Mesendoderm (in vitro differentiated cells): ENCODE results near the gene LGR4.

Source experiments
- DNase-seq: peaks from one replicate; pipeline ENCODE4 v3.0.0; 2013
- H2AK5ac ChIP-seq: 2 replicates; pipeline ENCODE4 v1.6.1; 2013; ENCODE audit warnings: low read length, inconsistent platforms
- H2BK120ac ChIP-seq: 2 replicates; pipeline ENCODE4 v1.6.1; 2013; ENCODE audit warnings: low read depth, mild to moderate bottlenecking, low read length, moderate library complexity, mixed read lengths
- H2BK15ac ChIP-seq: replicated peaks from 2 replicates; pipeline ENCODE4 v1.6.1; 2013; ENCODE audit warnings: low read depth, mild to moderate bottlenecking, moderate library complexity
- H2BK5ac ChIP-seq: 2 replicates; pipeline ENCODE4 v1.6.1; 2013; ENCODE audit warnings: low read length, inconsistent platforms
- H3K18ac ChIP-seq: 2 replicates; pipeline ENCODE4 v1.6.1; 2013; ENCODE audit warnings: mild to moderate bottlenecking, low read length, mixed read lengths
- H3K23ac ChIP-seq: one replicate; pipeline ENCODE4 v1.6.1; 2013; ENCODE audit warnings: low read length
- H3K27ac ChIP-seq: 2 replicates; pipeline ENCODE4 v1.5.1; 2013; ENCODE audit warnings: low read depth, mild to moderate bottlenecking, inconsistent platforms, low read length, moderate library complexity
- H3K27me3 ChIP-seq: 2 replicates; pipeline ENCODE4 v1.6.1; 2013; ENCODE audit warnings: low read length, control low read depth, mild to moderate bottlenecking, inconsistent platforms; ENCODE audit not compliant: insufficient read depth, poor library complexity
- H3K36me3 ChIP-seq: 2 replicates; pipeline ENCODE4 v1.6.1; 2013; ENCODE audit warnings: low read length, inconsistent platforms; ENCODE audit not compliant: control insufficient read depth, insufficient read depth
- H3K4ac ChIP-seq: one replicate; pipeline ENCODE4 v1.6.1; 2013; ENCODE audit warnings: low read depth, mild to moderate bottlenecking, low read length, moderate library complexity
- H3K4me1 ChIP-seq: 2 replicates; pipeline ENCODE4 v1.6.1; 2013; ENCODE audit warnings: low read depth, low read length, inconsistent platforms; ENCODE audit not compliant: control insufficient read depth
- H3K4me2 ChIP-seq: 2 replicates; pipeline ENCODE4 v1.6.1; 2013; ENCODE audit warnings: low read length
- H3K4me3 ChIP-seq: 2 replicates; pipeline ENCODE4 v1.5.1; 2013; ENCODE audit warnings: mild to moderate bottlenecking, low read length
- H3K56ac ChIP-seq: one replicate; pipeline ENCODE4 v1.6.1; 2013; ENCODE audit warnings: low read length
- H3K79me1 ChIP-seq: 2 replicates; pipeline ENCODE4 v1.6.1; 2013; ENCODE audit warnings: low read length, inconsistent platforms
- H3K79me2 ChIP-seq: 2 replicates; pipeline ENCODE4 v1.6.1; 2013; ENCODE audit warnings: mild to moderate bottlenecking, low read length; ENCODE audit not compliant: control insufficient read depth, insufficient read depth
- H3K9ac ChIP-seq: 2 replicates; pipeline ENCODE4 v1.6.1; 2013; ENCODE audit warnings: low read length, inconsistent platforms
- H4K5ac ChIP-seq: one replicate; pipeline ENCODE4 v1.6.1; 2013; ENCODE audit warnings: low read length
- H4K8ac ChIP-seq: one replicate; pipeline ENCODE4 v1.6.1; 2013; ENCODE audit warnings: low read depth, mild to moderate bottlenecking, control low read depth, low read length, moderate library complexity
- WGBS: extraction: QIAGEN DNeasy Blood & Tissue Kit; methylation state at CpG from one replicate; pipeline ENCODE4 v1.1.7; 2013; ENCODE audit warnings: low lambda C conversion rate, missing lambda C conversion rate; ENCODE audit not compliant: insufficient coverage; ENCODE audit errors: extremely low coverage; 5-methylcytosine and 5-hydroxymethylcytosine counted together

LGR4 gene

GRCh38 chr11:27460158-27460978, 12.2 kb downstream of the LGR4 start:
- H2BK15ac ChIP-seq, result no peak overlapping the region
- H3K18ac ChIP-seq, result peak overlapping the region; percentile 42
- H2BK120ac ChIP-seq, result no peak overlapping the region
- no peak overlapping the region for H3K56ac ChIP-seq
- H4K8ac ChIP-seq, result no peak overlapping the region
- no peak for DNase-seq
- no peak overlapping the region for H4K5ac ChIP-seq
- no peaks in the 10 kb centered on the region for H3K4me1 ChIP-seq
- no peak overlapping the region for H3K9ac ChIP-seq
- H3K27me3 ChIP-seq, result no peaks in the 10 kb centered on the region
- H2BK5ac ChIP-seq, result no peak overlapping the region
- peaks cover 31% of the 10 kb centered on the region for H3K79me2 ChIP-seq
- H3K36me3 ChIP-seq, result no peaks in the 10 kb centered on the region
- H3K4me2 ChIP-seq, result no peak overlapping the region
- H3K27ac ChIP-seq, result no peak overlapping the region
- WGBS, result no CpG with 5 or more reads among the region's 5 CpGs
- no peak overlapping the region for H2AK5ac ChIP-seq
- H3K79me1 ChIP-seq, result peaks cover 13% of the 10 kb centered on the region
- H3K4ac ChIP-seq, result no peak overlapping the region
- H3K4me3 ChIP-seq, result no peak overlapping the region
- H3K23ac ChIP-seq, result no peak overlapping the region

- Histone ChIP-seq H3K36me3 (no peaks in the 10 kb centered on the region), H2BK120ac (no peak overlapping the region), H3K4me2 (no peak overlapping the region), H3K79me2 (peaks cover 32% of the 10 kb centered on the region), H3K27me3 (no peaks in the 10 kb centered on the region), H3K4me1 (no peaks in the 10 kb centered on the region), H3K27ac (no peak overlapping the region), H4K5ac (no peak overlapping the region), H3K56ac (no peak overlapping the region), H3K4me3 (no peak overlapping the region), H2BK15ac (no peak overlapping the region), H2AK5ac (no peak overlapping the region), H3K4ac (no peak overlapping the region), H3K9ac (no peak overlapping the region), H4K8ac (no peak overlapping the region), H3K79me1 (peaks cover 15% of the 10 kb centered on the region), H3K18ac (no peak overlapping the region), H2BK5ac (no peak overlapping the region), H3K23ac (no peak overlapping the region)
- peak; percentile 76 for DNase-seq
- whole genome bisulfite sequencing, result no CpG with 5 or more reads among the region's 6 CpGs
These were observed 13.4 kb downstream of the LGR4 start for GRCh38 chr11:27459191-27459590.

- Histone ChIP-seq H3K4ac (no peak overlapping the region), H3K36me3 (no peaks in the 10 kb centered on the region), H3K27ac (no peak overlapping the region), H3K4me3 (no peak overlapping the region), H3K4me2 (no peak overlapping the region), H4K5ac (no peak overlapping the region), H2AK5ac (no peak overlapping the region), H3K4me1 (no peaks in the 10 kb centered on the region), H2BK5ac (no peak overlapping the region), H4K8ac (no peak overlapping the region), H2BK15ac (no peak overlapping the region), H3K79me1 (peaks cover 15% of the 10 kb centered on the region), H3K9ac (no peak overlapping the region), H3K79me2 (peaks cover 34% of the 10 kb centered on the region), H2BK120ac (no peak overlapping the region), H3K23ac (no peak overlapping the region), H3K18ac (no peak overlapping the region), H3K56ac (no peak overlapping the region), H3K27me3 (no peaks in the 10 kb centered on the region)
- no CpG with 5 or more reads among the region's 2 CpGs for WGBS
- DNase-seq, result no peak
These were observed 14.4 kb downstream of the LGR4 start for GRCh38 chr11:27458182-27458581.

GRCh38 chr11:27456795-27457329, 15.7 kb downstream of the LGR4 start:
- Histone ChIP-seq H3K36me3 (no peaks in the 10 kb centered on the region), H2BK120ac (no peak overlapping the region), H3K27me3 (no peaks in the 10 kb centered on the region), H2AK5ac (no peak overlapping the region), H2BK5ac (no peak overlapping the region), H3K79me2 (peaks cover 27% of the 10 kb centered on the region), H3K56ac (no peak overlapping the region), H3K9ac (no peak overlapping the region), H3K4me3 (no peak overlapping the region), H3K79me1 (peaks cover 12% of the 10 kb centered on the region), H4K5ac (no peak overlapping the region), H3K4me1 (no peaks in the 10 kb centered on the region), H3K4me2 (no peak overlapping the region), H3K23ac (no peak overlapping the region), H4K8ac (peak overlapping the region; percentile 76), H3K18ac (no peak overlapping the region), H3K27ac (no peak overlapping the region), H3K4ac (no peak overlapping the region), H2BK15ac (no peak overlapping the region)
- no peak for DNase-seq

- Histone ChIP-seq H3K23ac (no peak overlapping the region), H2BK15ac (no peak overlapping the region), H4K8ac (no peak overlapping the region), H3K27ac (no peak overlapping the region), H3K9ac (no peak overlapping the region), H2AK5ac (no peak overlapping the region), H3K27me3 (no peaks in the 10 kb centered on the region), H3K79me2 (peaks cover 27% of the 10 kb centered on the region), H3K4me1 (no peaks in the 10 kb centered on the region), H2BK120ac (no peak overlapping the region), H3K4me2 (no peak overlapping the region), H4K5ac (no peak overlapping the region), H3K4ac (no peak overlapping the region), H3K4me3 (no peak overlapping the region), H3K36me3 (no peaks in the 10 kb centered on the region), H3K18ac (no peak overlapping the region), H3K56ac (no peak overlapping the region), H2BK5ac (no peak overlapping the region), H3K79me1 (peaks cover 12% of the 10 kb centered on the region)
- no CpG with 5 or more reads among the region's 2 CpGs for WGBS
- DNase-seq, result no peak
These were observed 16.3 kb downstream of the LGR4 start for GRCh38 chr11:27456140-27456794.
